Hepatocyte (in vitro differentiated cells): ENCODE results near the gene HOXB3.
"Not testable (repeated sequence)": the region's sequence is repeated elsewhere in the genome, so short reads cannot be mapped to it uniquely, and the experiment has no call there.

Experiments
- CTCF ChIP-seq: fragments of 200-600 bp; sonication (generic); IDR thresholded peaks from 2 replicates; pipeline ENCODE4 v1.5.1; 2016; ENCODE audit warnings: antibody characterized with exemption, mild to moderate bottlenecking; ENCODE audit not compliant: poor library complexity
- EZH2phosphoT487 ChIP-seq: fragments of 200-600 bp; sonication (generic); IDR thresholded peaks from one replicate; pipeline ENCODE4 v1.6.1; 2018; ENCODE audit warnings: antibody characterized with exemption, mild to moderate bottlenecking, low read depth, moderate library complexity; ENCODE audit not compliant: unreplicated experiment, severe bottlenecking

GRCh38 chr17:48535793-48536559 lies 54.1 kb downstream of the HOXB3 start:
- not testable (repeated sequence) for TF ChIP-seq CTCF, EZH2phosphoT487
